ENCODE data around the gene U2AF2. TPM values are rescaled to one million over a fixed set of nuclear protein-coding genes. Genes with fewer than 3 reads are reported as not detected.

The U2AF2 gene
- total RNA-seq, 6 experiments from 2014 or later, result 55.1 to 75.6 (median 63.5) TPM

- ATAC-seq (no peak), DNase-seq (peak in 1 of 3 donors; percentile 57)
- Histone ChIP-seq H3K4me1 (peaks cover 0 to 11% (median 0%) of the 10 kb centered on the region in 4 donors), H3K27ac (no peak overlapping the region), H3K4me3 (no peak overlapping the region), H3K9me3 (no peaks in the 10 kb centered on the region), H3K36me3 (no peaks in the 10 kb centered on the region), H3K27me3 (no peaks in the 10 kb centered on the region)
- TF ChIP-seq POLR2A (IDR thresholded peaks at IDR 0.05) (no peak), CTCF (IDR thresholded peaks at IDR 0.05) (no peak)
- intact Hi-C loops (cut with DNase I), result no loop called here
- WGBS (ENCODE audit: insufficient coverage, low coverage, low lambda C conversion rate, missing lambda C conversion rate), result 56% methylated on average over 5 of the region's 40 CpGs
Observed at GRCh38 chr19:55622242-55622969, 32.4 kb upstream of the U2AF2 start.

- peaks cover 0 to 11% (median 0%) of the 10 kb centered on the region in 4 donors for H3K4me1 ChIP-seq
- H3K36me3 ChIP-seq, result no peaks in the 10 kb centered on the region
- H3K4me3 ChIP-seq, result no peak overlapping the region
Observed at GRCh38 chr19:55623130-55623529, 31.7 kb upstream of the U2AF2 start.

GRCh38 chr19:55623561-55623960 is 31.3 kb upstream of the U2AF2 start:
- TF ChIP-seq POLR2A (IDR thresholded peaks at IDR 0.05), result no peak
- TF ChIP-seq CTCF (IDR thresholded peaks at IDR 0.05), result no peak
- H3K27ac ChIP-seq, result no peak overlapping the region
- no peak for ATAC-seq
- no peak overlapping the region for H3K4me3 ChIP-seq
- H3K9me3 ChIP-seq, result no peaks in the 10 kb centered on the region
- H3K36me3 ChIP-seq, result no peaks in the 10 kb centered on the region
- intact Hi-C loops (cut with DNase I), result no loop called here
- H3K4me1 ChIP-seq, result peaks cover 0 to 11% (median 0%) of the 10 kb centered on the region in 4 donors
- H3K27me3 ChIP-seq, result no peaks in the 10 kb centered on the region
- 68% methylated on average over 7 of the region's 7 CpGs for WGBS (ENCODE audit: insufficient coverage, low coverage, low lambda C conversion rate, missing lambda C conversion rate)
- no peak for DNase-seq

More at GRCh38 chr19:55623130-55623529, 31.7 kb upstream of the U2AF2 start:
- ATAC-seq (no peak), DNase-seq (no peak)
- Histone ChIP-seq H3K27ac (no peak overlapping the region), H3K27me3 (no peaks in the 10 kb centered on the region), H3K9me3 (no peaks in the 10 kb centered on the region)
- intact Hi-C loops (cut with DNase I), result no loop called here
- 99% methylated on average over 7 of the region's 7 CpGs for WGBS (ENCODE audit: insufficient coverage, low coverage, low lambda C conversion rate, missing lambda C conversion rate)
- TF ChIP-seq CTCF (IDR thresholded peaks at IDR 0.05) (no peak), POLR2A (IDR thresholded peaks at IDR 0.05) (no peak)

GRCh38 chr19:55624109-55625003 is 30.5 kb upstream of the U2AF2 start, which contains the start of gene ZNF784:
ZNF784 (minus strand) TSS chr19:55624566; CDS start chr19:55624561, 5 bp downstream.
- DNase-seq (peak; percentile 93 to 95 (median 94)), ATAC-seq (peak; percentile 91 to 96 (median 95))
- intact Hi-C loops (cut with DNase I), result no loop called here
- Histone ChIP-seq H3K4me3 (peak within 1 kb of the TSS; percentile 30 to 58 (median 50)), H3K27me3 (no peaks in the 10 kb centered on the region), H3K4me1 (peaks cover 0 to 11% (median 0%) of the 10 kb centered on the region in 4 donors), H3K9me3 (no peaks in the 10 kb centered on the region), H3K36me3 (no peaks in the 10 kb centered on the region), H3K27ac (peak within 1 kb of the TSS; percentile 86 to 93 (median 87))
- no peak for TF ChIP-seq CTCF (IDR thresholded peaks at IDR 0.05)
- peak; percentile 47 for TF ChIP-seq POLR2A (IDR thresholded peaks at IDR 0.05)
- WGBS (ENCODE audit: insufficient coverage, low coverage, low lambda C conversion rate, missing lambda C conversion rate), result under 1% methylated on average over 39 of the region's 56 CpGs
